Neuronal stem cell (in vitro differentiated cells): ENCODE results near the gene CCDC97.
A peak's percentile ranks its signal among the peaks of the same experiment; 100 is the strongest.

ENCODE experiments used
- DNase-seq: peaks from one replicate; pipeline ENCODE4 v3.0.0-alpha.2; 2013; ENCODE audit warnings: low spot score
- H2AFZ ChIP-seq: one replicate; pipeline ENCODE4 v1.6.1; 2013; ENCODE audit warnings: mild to moderate bottlenecking, low read length, inconsistent platforms
- H2AK5ac ChIP-seq: 2 replicates; pipeline ENCODE4 v1.6.1; 2013; ENCODE audit warnings: low read depth, mild to moderate bottlenecking, inconsistent platforms, low read length, moderate library complexity, mixed read lengths
- H2BK120ac ChIP-seq: 2 replicates; pipeline ENCODE4 v1.6.1; 2013; ENCODE audit warnings: low read depth, mild to moderate bottlenecking, inconsistent platforms, low read length, moderate library complexity, mixed read lengths
- H2BK12ac ChIP-seq: one replicate; pipeline ENCODE4 v1.6.1; 2013; ENCODE audit warnings: low read length, inconsistent platforms
- H2BK15ac ChIP-seq: 2 replicates; pipeline ENCODE4 v1.6.1; 2013; ENCODE audit warnings: mild to moderate bottlenecking, low read length, inconsistent platforms, mixed read lengths
- H2BK5ac ChIP-seq: one replicate; pipeline ENCODE4 v1.6.1; 2013; ENCODE audit warnings: inconsistent platforms, mild to moderate bottlenecking, low read length, moderate library complexity
- H3K14ac ChIP-seq: one replicate; pipeline ENCODE4 v1.6.1; 2013; ENCODE audit warnings: low read length, inconsistent platforms
- H3K18ac ChIP-seq: 2 replicates; pipeline ENCODE4 v1.6.1; 2013; ENCODE audit warnings: low read length, inconsistent platforms
- H3K23ac ChIP-seq: 2 replicates; pipeline ENCODE4 v1.6.1; 2013; ENCODE audit warnings: low read depth, mild to moderate bottlenecking, mixed read lengths, low read length, inconsistent platforms; ENCODE audit not compliant: poor library complexity
- H3K27ac ChIP-seq: replicated peaks from 3 replicates; pipeline ENCODE4 v1.5.1; 2013; ENCODE audit warnings: low read length, inconsistent platforms
- H3K27me3 ChIP-seq, 3 experiments: 2 replicates each; pipeline ENCODE4 v1.6.1; 2013; ENCODE audit warnings: low read length in 3 of 3, mild to moderate bottlenecking in 2 of 3, inconsistent platforms in 1 of 3, low read depth in 1 of 3, mixed read lengths in 1 of 3, moderate library complexity in 1 of 3; ENCODE audit not compliant: control insufficient read depth in 3 of 3, insufficient read depth in 3 of 3
- H3K36me3 ChIP-seq, 2 donors: replicated peaks in 1 of 2; 2 replicates each; pipeline ENCODE4 v1.6.1; 2013; ENCODE audit warnings: low read length in 2 of 2; ENCODE audit not compliant: control insufficient read depth in 2 of 2, insufficient read depth in 2 of 2
- H3K4ac ChIP-seq: 2 replicates; pipeline ENCODE4 v1.6.1; 2013; ENCODE audit warnings: inconsistent platforms, mild to moderate bottlenecking, low read length, moderate library complexity
- H3K4me1 ChIP-seq, 2 donors: 1 replicate in 1 of 2; 2 replicates in 1 of 2; pipeline ENCODE4 v1.6.1; 2013; ENCODE audit warnings: low read length in 2 of 2, low read depth in 1 of 2; ENCODE audit not compliant: control insufficient read depth in 2 of 2, insufficient read depth in 1 of 2
- H3K4me2 ChIP-seq: one replicate; pipeline ENCODE4 v1.6.1; 2013; ENCODE audit warnings: mild to moderate bottlenecking, low read length, inconsistent platforms; ENCODE audit not compliant: insufficient read depth, poor library complexity, severe bottlenecking
- H3K4me3 ChIP-seq, 2 donors: 2 replicates each; pipeline ENCODE4 v1.5.1; 2013; ENCODE audit warnings: low read length in 2 of 2, mild to moderate bottlenecking in 2 of 2, inconsistent platforms in 1 of 2, moderate library complexity in 1 of 2
- H3K79me1 ChIP-seq: one replicate; pipeline ENCODE4 v1.6.1; 2013; ENCODE audit warnings: low read depth, mild to moderate bottlenecking, inconsistent platforms, low read length, moderate library complexity
- H3K9ac ChIP-seq: one replicate; pipeline ENCODE4 v1.6.1; 2013; ENCODE audit warnings: mild to moderate bottlenecking, low read depth, low read length, inconsistent platforms; ENCODE audit not compliant: poor library complexity
- H3K9me3 ChIP-seq, 2 donors: replicated peaks in 1 of 2; 2 replicates each; pipeline versions ENCODE3 to v1.6.1; 2013; ENCODE audit warnings: low read length in 2 of 2, mild to moderate bottlenecking in 2 of 2, inconsistent platforms in 1 of 2, low read depth in 1 of 2, mixed read lengths in 1 of 2, moderate library complexity in 1 of 2; ENCODE audit not compliant: control insufficient read depth in 2 of 2, insufficient read depth in 1 of 2
- H4K8ac ChIP-seq: one replicate; pipeline ENCODE4 v1.6.1; 2013; ENCODE audit warnings: low read depth, mild to moderate bottlenecking, inconsistent platforms, low read length, moderate library complexity
- H4K91ac ChIP-seq: one replicate; pipeline ENCODE4 v1.6.1; 2013; ENCODE audit warnings: low read length, low read depth, mild to moderate bottlenecking, inconsistent platforms; ENCODE audit not compliant: poor library complexity
- WGBS, 2 donors: extraction: QIAGEN DNeasy Blood & Tissue Kit; methylation state at CpG; one replicate each; pipeline ENCODE4 v1.1.7; 2013; ENCODE audit warnings: missing lambda C conversion rate in 2 of 2, mixed read lengths in 1 of 2; ENCODE audit not compliant: insufficient read length in 2 of 2, insufficient replicate concordance in 1 of 2; ENCODE audit errors: extremely low coverage in 2 of 2; 5-methylcytosine and 5-hydroxymethylcytosine counted together

Gene CCDC97

DNA sequence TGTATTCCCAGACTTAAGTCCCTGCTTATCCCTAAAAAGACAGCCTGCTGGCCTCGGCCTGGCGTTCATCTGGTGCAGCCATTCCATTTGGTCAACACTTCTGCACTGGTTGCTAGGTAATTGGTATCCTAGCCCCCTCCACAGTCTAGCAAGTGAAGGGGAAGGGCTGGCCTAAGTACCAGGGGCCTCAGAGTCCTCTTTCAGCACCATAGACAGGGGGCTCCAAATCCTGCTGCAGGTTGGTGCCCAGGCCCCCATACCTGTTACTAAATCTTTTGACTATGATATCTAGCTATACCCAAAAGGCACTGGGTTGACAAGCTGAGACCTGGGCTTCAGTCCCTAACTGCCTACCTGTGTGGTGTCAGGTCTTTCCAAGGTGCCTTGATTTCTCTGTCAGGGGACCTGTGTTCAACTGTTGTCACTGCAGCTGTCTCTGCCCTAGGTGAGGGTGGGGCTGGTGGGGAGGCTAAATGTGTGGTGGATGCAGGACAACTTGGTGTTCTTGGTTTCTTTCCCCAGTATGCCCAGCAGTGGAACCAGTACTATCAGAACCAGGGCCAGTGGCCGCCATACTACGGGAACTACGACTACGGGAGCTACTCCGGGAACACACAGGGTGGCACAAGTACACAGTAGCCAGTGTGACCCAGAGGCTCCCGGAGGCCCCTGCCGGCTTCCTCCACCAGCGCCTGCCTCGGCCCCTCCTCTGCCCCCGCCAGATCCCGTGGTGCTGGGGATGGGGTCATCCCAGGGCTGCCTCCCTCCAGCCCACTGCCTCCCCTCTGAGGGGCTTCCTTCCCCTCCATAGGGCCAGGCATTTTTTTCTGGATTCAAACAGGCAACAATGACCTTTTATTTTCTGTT, 3.8 kb upstream of the CCDC97 start:
- Histone ChIP-seq H3K4me3 (no peak overlapping the region), H3K27me3 (no peaks in the 10 kb centered on the region), H3K14ac (no peak overlapping the region), H3K79me1 (peaks cover 3% of the 10 kb centered on the region), H2BK5ac (no peak overlapping the region), H3K36me3 (peaks cover 53 to 76% of the 10 kb centered on the region in 2 donors), H3K23ac (no peak overlapping the region), H3K4ac (no peak overlapping the region), H2BK12ac (no peak overlapping the region), H2AFZ (no peak overlapping the region), H2BK120ac (no peak overlapping the region), H3K9ac (no peak overlapping the region), H3K27ac (no peak overlapping the region), H3K4me1 (peaks cover 0 to 7% of the 10 kb centered on the region in 2 donors), H2AK5ac (no peak overlapping the region), H3K4me2 (no peak overlapping the region), H4K91ac (no peak overlapping the region), H2BK15ac (no peak overlapping the region), H3K18ac (no peak overlapping the region), H4K8ac (no peak overlapping the region), H3K9me3 (no peaks in the 10 kb centered on the region)
- no peak for DNase-seq
- no CpG with 5 or more reads among the region's 13 CpGs for WGBS, 2 donors

DNA sequence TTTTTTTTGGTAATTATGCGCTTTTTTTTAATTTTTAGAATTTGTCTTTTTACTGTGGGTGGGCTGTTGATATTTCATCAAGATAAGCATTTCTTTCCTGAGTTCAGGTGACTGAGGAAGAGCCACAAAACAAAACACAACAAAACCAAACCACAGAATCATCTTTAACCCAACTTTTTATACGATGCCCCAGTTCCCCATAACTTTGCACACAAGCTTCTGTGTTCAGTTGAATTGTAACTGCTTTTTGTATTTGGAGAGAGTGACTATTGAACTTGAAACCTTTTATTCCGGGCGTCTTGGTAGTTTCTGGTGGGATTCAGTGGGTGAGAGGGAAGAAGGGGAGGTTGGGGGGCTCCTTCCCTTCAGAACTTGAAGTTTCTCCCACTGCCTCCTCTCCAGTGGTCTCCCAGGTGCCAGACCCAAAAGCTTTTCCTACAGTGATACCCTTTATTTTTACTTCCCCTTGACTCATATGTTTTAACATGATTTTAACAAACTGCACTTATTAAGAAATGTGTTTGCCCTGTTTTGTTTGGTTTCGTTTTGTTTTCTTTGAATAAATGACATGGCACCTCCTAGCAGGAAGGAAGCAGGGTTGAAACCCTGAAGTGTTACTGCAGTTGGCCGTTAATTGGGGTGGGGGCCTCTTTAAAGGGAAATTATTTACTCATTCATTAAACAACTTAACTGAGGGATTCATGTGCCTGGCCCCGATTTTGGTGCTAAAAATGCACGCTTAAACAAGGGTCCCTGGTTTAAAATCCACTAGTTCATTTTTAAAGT, 2.7 kb upstream of the CCDC97 start:
- no peak overlapping the region for H3K27ac ChIP-seq

DNA sequence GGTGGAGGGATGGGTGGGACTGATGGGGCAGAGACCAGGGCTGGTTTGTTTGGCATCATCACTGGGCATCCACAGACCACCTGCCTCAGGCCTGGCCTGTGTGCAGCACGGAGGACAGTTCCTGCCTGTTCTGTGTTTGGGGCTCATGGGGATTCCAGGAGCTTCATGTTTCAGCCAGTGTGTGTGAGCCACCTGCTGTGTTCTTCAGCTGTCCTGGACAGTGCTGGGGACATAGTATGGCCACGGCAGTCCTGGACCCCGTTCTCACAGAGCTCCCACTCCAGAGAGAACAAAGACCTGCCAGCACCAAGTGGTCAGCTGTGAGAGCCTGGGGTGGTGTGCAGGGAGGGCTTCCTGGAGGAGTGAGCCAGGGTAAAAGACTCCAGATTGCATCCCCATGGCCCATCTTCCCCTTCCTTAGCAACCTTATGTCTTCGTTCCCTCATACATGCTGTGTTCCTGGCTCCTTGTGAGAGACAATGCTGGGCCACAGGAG, 2.0 kb upstream of the CCDC97 start:
- Histone ChIP-seq H3K4me2 (no peak overlapping the region), H3K14ac (no peak overlapping the region), H2BK120ac (no peak overlapping the region), H3K9ac (no peak overlapping the region), H2AFZ (no peak overlapping the region), H3K9me3 (no peaks in the 10 kb centered on the region), H4K91ac (no peak overlapping the region), H3K27me3 (no peaks in the 10 kb centered on the region), H2BK12ac (no peak overlapping the region), H3K23ac (no peak overlapping the region), H2AK5ac (no peak overlapping the region), H3K79me1 (peaks cover 2% of the 10 kb centered on the region), H3K4ac (no peak overlapping the region), H2BK5ac (peak overlapping the region; percentile 7), H3K4me3 (no peak overlapping the region), H3K4me1 (peaks cover 0 to 8% of the 10 kb centered on the region in 2 donors), H4K8ac (peak overlapping the region; percentile 5), H3K36me3 (peaks cover 42 to 66% of the 10 kb centered on the region in 2 donors), H3K18ac (no peak overlapping the region), H3K27ac (peak overlapping the region; percentile 47), H2BK15ac (no peak overlapping the region)
- no peak for DNase-seq
- no CpG with 5 or more reads among the region's 4 CpGs for WGBS, 2 donors

More for the DNA sequence above, 2.7 kb upstream of the CCDC97 start:
- Histone ChIP-seq H2BK15ac (no peak overlapping the region), H3K4me3 (no peak overlapping the region), H3K14ac (no peak overlapping the region), H4K91ac (no peak overlapping the region), H2AK5ac (no peak overlapping the region), H3K36me3 (peaks cover 45 to 66% of the 10 kb centered on the region in 2 donors), H3K9me3 (no peaks in the 10 kb centered on the region), H3K27me3 (no peaks in the 10 kb centered on the region), H3K79me1 (peaks cover 4% of the 10 kb centered on the region), H3K4ac (no peak overlapping the region), H3K23ac (no peak overlapping the region), H3K18ac (no peak overlapping the region), H3K4me1 (peaks cover 0 to 8% of the 10 kb centered on the region in 2 donors), H2BK5ac (no peak overlapping the region), H2AFZ (no peak overlapping the region), H4K8ac (no peak overlapping the region), H2BK120ac (no peak overlapping the region), H2BK12ac (no peak overlapping the region), H3K4me2 (no peak overlapping the region), H3K9ac (no peak overlapping the region)
- no peak for DNase-seq
- no CpG with 5 or more reads among the region's 8 CpGs for WGBS, 2 donors
